Colon (tissue), 2 donors: ENCODE measurements around the gene HMG20B.

ENCODE experiments used
- FAIRE-seq: peaks from 2 replicates; lab custom pipeline; 2012; peaks lifted over from hg19 to GRCh38; lab: Jason Lieb, UNC
- donor health status: control.
- donor health status: control.

HMG20B gene

GRCh38 chr19:3537438-3538240, 35.1 kb upstream of the HMG20B start:
- FAIRE-seq = no peak

- FAIRE-seq = no peak
Observed at GRCh38 chr19:3538258-3538929, 34.4 kb upstream of the HMG20B start.

GRCh38 chr19:3538965-3539755, 33.6 kb upstream of the HMG20B start, which contains the start of gene TEKTIP1:
TSS of gene TEKTIP1 (plus strand) at chr19:3539174. CDS start at chr19:3539178, 4 bp downstream.
- FAIRE-seq = no peak

GRCh38 chr19:3539756-3540118, 33.0 kb upstream of the HMG20B start:
- FAIRE-seq = no peak

- no peak for FAIRE-seq
Observed at GRCh38 chr19:3543150-3544057, 29.3 kb upstream of the HMG20B start.

- no peak for FAIRE-seq
Observed at GRCh38 chr19:3544058-3544376, 28.7 kb upstream of the HMG20B start.

GRCh38 chr19:3544742-3545668, 27.7 kb upstream of the HMG20B start:
- FAIRE-seq = no peak

- FAIRE-seq = no peak
Observed at GRCh38 chr19:3545669-3546034, 27.1 kb upstream of the HMG20B start.

GRCh38 chr19:3546119-3546518, 26.6 kb upstream of the HMG20B start:
- FAIRE-seq = no peak

- no peak for FAIRE-seq
Observed at GRCh38 chr19:3547301-3547731, 25.4 kb upstream of the HMG20B start.

- FAIRE-seq = no peak
Observed at GRCh38 chr19:3547767-3548282, 24.9 kb upstream of the HMG20B start.

GRCh38 chr19:3548606-3549005, 24.1 kb upstream of the HMG20B start:
- no peak for FAIRE-seq

- FAIRE-seq = no peak
Observed at GRCh38 chr19:3549816-3550215, 22.9 kb upstream of the HMG20B start.

- no peak for FAIRE-seq
Observed at GRCh38 chr19:3550947-3551791, 21.6 kb upstream of the HMG20B start.

- no peak for FAIRE-seq
Observed at GRCh38 chr19:3551792-3552095, 21.0 kb upstream of the HMG20B start.

- no peak for FAIRE-seq
Observed at GRCh38 chr19:3554254-3555083, 18.3 kb upstream of the HMG20B start.

GRCh38 chr19:3555653-3556422, 16.9 kb upstream of the HMG20B start:
- FAIRE-seq = no peak

- no peak for FAIRE-seq
Observed at GRCh38 chr19:3556423-3556977, 16.2 kb upstream of the HMG20B start.
